ENCODE measurements around the gene SPPL2B. TPM values are rescaled to one million over a fixed set of nuclear protein-coding genes. Genes with fewer than 3 reads are reported as not detected.
A peak's percentile ranks its signal among the peaks of the same experiment; 100 is the strongest.

Gene SPPL2B
- total and polyA plus RNA-seq, 9 of the 15 experiments (the other 6 are each of a cell fraction or from before 2014, with no cell fraction given), result 0.20 to 81.2 (median 15.1) TPM

DNA sequence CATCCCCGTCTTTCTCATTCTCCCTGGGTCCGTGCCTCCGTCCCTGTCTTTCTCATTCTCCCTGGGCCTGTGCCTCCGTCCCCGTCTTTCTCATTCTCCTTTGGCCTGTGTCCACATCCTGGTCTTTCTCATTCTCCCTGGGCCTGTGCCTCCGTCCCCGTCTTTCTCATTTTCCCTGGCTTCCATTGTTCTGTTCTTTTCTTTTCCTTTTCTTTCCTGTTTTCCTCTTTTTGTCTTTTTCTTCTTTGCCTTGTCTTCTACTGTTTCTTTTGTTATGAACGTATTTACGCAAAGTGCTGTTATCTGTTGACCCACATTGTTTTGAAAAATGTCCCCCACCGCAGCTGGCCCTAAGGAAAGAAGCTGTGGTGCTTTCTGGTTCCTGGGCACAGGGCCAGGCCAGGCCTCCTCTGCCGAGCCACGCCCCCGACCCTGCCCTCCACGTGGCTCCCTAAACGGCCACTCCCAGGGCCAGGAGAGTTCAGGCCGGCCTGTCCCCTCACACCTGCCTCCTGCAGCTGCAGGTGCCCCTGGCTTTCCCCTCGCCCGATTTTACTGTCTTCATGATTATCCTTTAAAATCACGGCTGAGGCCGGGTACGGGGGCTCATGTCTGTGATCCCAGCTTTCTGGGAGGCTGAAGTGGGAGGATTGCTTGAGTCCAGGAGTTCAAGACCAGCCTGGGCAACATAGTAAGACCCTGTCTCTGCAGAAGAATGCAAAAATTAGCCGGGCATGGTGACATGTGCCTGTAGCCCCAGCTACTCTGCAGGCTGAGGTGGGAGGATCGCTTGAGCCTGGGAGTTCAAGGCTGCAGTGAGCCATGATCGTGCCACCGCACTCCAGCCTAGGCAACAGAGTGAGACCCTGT, 17.5 kb downstream of the SPPL2B start (continued):
- TF ChIP-seq HMG20A (CRISPR knock-in tag; conservative IDR thresholded peaks at IDR 0.05) (no peak), NFE2 (IDR thresholded peaks at IDR 0.05; ENCODE audit: low read depth) (no peak), CREB1 (IDR thresholded peaks at IDR 0.05) (no peak), CREB1 (CRISPR knock-in tag; IDR thresholded peaks at IDR 0.05) (no peak), ZNF408 (CRISPR knock-in tag; IDR thresholded peaks at IDR 0.05; ENCODE audit: low read depth) (no peak), ZSCAN32 (CRISPR knock-in tag; IDR thresholded peaks at IDR 0.05) (no peak), LEF1 (IDR thresholded peaks at IDR 0.05) (peak; percentile 81), CUX1 (CRISPR knock-in tag; IDR thresholded peaks at IDR 0.05) (no peak), ZZZ3 (IDR thresholded peaks at IDR 0.05) (no peak), TFAP4 (CRISPR knock-in tag; IDR thresholded peaks at IDR 0.05; ENCODE audit: borderline replicate concordance) (peak; percentile 91), ZNF445 (CRISPR knock-in tag; IDR thresholded peaks at IDR 0.05; ENCODE audit: low read depth) (no peak), ZEB2 (IDR thresholded peaks at IDR 0.05) (peak; percentile 67)
- TF ChIP-seq, protein P1, sequence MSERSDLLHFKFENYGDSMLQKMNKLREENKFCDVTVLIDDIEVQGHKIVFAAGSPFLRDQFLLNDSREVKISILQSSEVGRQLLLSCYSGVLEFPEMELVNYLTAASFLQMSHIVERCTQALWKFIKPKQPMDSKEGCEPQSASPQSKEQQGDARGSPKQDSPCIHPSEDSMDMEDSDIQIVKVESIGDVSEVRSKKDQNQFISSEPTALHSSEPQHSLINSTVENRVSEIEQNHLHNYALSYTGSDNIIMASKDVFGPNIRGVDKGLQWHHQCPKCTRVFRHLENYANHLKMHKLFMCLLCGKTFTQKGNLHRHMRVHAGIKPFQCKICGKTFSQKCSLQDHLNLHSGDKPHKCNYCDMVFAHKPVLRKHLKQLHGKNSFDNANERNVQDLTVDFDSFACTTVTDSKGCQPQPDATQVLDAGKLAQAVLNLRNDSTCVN (CRISPR knock-in tag; IDR thresholded peaks at IDR 0.05), result peak; percentile 88; the same call in 1 of the 2 replicates
- TF ChIP-seq, protein P2, sequence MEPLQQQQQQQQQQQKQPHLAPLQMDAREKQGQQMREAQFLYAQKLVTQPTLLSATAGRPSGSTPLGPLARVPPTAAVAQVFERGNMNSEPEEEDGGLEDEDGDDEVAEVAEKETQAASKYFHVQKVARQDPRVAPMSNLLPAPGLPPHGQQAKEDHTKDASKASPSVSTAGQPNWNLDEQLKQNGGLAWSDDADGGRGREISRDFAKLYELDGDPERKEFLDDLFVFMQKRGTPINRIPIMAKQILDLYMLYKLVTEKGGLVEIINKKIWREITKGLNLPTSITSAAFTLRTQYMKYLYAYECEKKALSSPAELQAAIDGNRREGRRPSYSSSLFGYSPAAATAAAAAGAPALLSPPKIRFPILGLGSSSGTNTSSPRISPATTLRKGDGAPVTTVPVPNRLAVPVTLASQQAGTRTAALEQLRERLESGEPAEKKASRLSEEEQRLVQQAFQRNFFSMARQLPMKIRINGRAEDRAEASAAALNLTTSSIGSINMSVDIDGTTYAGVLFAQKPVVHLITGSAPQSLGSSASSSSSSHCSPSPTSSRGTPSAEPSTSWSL (CRISPR knock-in tag; IDR thresholded peaks at IDR 0.05; ENCODE audit: borderline replicate concordance), result no peak
- TF ChIP-seq, protein P3, sequence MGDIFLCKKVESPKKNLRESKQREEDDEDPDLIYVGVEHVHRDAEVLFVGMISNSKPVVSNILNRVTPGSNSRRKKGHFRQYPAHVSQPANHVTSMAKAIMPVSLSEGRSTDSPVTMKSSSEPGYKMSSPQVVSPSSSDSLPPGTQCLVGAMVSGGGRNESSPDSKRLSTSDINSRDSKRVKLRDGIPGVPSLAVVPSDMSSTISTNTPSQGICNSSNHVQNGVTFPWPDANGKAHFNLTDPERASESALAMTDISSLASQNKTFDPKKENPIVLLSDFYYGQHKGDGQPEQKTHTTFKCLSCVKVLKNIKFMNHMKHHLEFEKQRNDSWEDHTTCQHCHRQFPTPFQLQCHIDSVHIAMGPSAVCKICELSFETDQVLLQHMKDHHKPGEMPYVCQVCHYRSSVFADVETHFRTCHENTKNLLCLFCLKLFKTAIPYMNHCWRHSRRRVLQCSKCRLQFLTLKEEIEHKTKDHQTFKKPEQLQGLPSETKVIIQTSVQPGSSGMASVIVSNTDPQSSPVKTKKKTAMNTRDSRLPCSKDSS (IDR thresholded peaks at IDR 0.05; ENCODE audit: low read depth, partially characterized antibody), result no peak

All from K562 (cell line).